Measurements from ENCODE around the gene CX3CL1. TPM values are rescaled to one million over a fixed set of nuclear protein-coding genes. Genes with fewer than 3 reads are reported as not detected.

CX3CL1 gene
- total RNA-seq, 1 experiment from 2014 or later = 2.1 TPM

DNA sequence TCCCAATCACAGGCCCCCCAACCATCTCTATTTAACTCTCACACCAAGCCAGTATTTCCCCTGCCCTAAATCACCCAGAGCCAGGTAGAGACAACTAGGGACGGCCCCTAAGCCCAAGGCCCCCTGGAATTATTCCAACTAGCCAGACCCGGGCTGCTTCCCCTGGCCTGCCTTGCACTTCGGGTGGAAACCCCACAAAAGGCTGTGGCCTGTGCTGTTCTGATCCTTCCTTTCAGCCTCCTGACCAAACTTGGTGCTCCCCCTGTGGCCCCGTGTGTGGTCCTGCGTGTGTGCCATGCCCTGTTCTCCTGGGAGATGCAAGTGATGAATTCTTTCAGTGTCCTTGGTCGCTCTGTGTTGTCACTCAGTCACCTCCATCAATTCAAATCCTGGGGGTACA, 47.2 kb downstream of the CX3CL1 start:
- Histone ChIP-seq H3K36me3 (replicated peaks; ENCODE audit: control insufficient read depth, insufficient read depth, low read length) (no peaks in the 10 kb centered on the region), H3K4me3 (ENCODE audit: insufficient read depth, low read depth, low read length) (no peak overlapping the region), H3K27me3 (ENCODE audit: control insufficient read depth, insufficient read depth, low read length) (no peaks in the 10 kb centered on the region)
- DNase-seq = peak; percentile 22

DNA sequence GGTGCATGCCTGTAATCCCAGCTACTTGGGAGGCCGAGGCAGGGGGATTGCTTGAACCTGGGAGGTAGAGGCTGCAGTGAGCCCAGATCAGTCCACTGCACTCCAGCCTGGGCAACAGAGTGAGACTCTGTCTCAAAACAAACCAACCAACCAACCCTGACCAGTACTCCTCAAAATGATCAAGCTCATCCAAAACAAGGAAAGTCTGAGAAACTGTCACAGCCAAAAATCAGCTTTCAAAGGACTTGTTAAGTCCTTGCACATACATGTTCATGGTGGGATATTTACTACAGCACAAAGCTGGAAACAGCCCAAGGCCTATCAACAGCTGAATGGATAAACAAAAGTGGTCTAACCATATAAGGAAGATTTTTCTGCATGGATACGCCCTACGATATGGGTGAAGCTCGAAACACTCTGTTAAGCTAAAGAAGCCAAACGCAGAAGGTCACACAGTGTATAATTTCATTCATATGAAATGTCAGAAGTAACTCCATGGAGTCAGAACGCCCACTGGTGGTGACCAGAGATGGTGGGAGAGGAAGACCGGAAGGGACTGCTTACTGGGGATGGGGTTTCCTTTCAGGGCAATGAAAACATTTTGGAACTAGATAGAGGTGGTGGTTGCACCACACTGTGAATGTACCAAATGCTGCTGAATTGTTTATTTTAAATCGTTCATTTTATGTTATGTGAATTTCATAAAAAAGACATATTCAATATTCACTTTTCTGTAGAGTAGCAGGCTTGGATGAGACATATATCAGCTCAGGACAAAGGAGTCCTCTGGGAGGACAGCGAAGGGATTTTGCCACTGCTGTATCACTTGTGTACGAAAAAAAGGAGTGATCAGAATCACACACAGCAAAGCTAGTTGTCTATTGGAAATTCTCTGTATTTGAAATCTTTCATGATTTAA, 50.0 kb downstream of the CX3CL1 start:
- H3K27me3 ChIP-seq (ENCODE audit: control insufficient read depth, insufficient read depth, low read length) = no peaks in the 10 kb centered on the region
- H3K36me3 ChIP-seq (replicated peaks; ENCODE audit: control insufficient read depth, insufficient read depth, low read length) = no peaks in the 10 kb centered on the region
- H3K4me3 ChIP-seq (ENCODE audit: insufficient read depth, low read depth, low read length) = no peak overlapping the region
- DNase-seq = peak; percentile 71

DNA sequence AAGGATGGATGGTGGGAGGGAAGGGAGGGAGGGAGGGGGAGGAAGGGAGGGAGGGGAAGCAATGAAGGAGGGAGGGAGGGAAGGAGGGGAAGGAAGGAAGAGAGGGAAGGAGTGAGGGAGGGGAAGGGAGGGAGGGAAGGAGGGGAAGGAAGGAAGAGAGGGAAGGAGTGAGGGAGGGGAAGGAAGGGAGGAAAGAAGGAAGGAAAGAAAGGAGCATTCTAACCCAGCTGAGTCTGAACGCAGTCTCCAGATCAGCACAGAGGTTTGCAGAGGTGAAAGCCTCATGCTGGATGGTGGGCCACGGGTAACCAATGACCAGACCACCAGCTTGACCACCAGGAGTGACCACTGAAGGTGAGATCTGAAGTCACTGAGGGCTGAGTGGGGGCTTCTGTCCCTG, 50.9 kb downstream of the CX3CL1 start:
- DNase-seq = no peak
- H3K36me3 ChIP-seq (replicated peaks; ENCODE audit: control insufficient read depth, insufficient read depth, low read length) = no peaks in the 10 kb centered on the region
- H3K27me3 ChIP-seq (ENCODE audit: control insufficient read depth, insufficient read depth, low read length) = no peaks in the 10 kb centered on the region
- H3K4me3 ChIP-seq (ENCODE audit: insufficient read depth, low read depth, low read length) = no peak overlapping the region

DNA sequence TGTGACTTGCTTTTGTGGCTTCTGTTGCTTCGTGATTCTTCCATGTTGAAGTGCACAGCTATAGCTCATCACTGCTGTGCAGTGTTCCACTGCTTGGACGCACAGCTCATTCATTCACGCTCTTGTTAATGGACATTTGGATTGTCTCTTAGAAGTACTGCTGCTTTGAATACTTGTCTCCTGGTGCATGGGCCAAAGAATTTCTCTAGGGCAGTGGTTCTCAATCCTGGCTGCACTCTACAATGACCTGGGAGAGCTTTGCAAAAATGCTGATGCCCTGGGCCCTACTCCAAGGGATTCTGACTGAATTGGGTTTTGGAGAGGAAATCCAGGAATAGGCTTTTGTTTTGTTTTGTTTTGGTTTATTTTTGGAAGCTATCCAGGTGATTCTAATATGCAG, 52.3 kb downstream of the CX3CL1 start:
- H3K4me3 ChIP-seq (ENCODE audit: insufficient read depth, low read depth, low read length) = no peak overlapping the region
- peaks cover 3% of the 10 kb centered on the region for H3K36me3 ChIP-seq (replicated peaks; ENCODE audit: control insufficient read depth, insufficient read depth, low read length)
- DNase-seq = no peak
- H3K27me3 ChIP-seq (ENCODE audit: control insufficient read depth, insufficient read depth, low read length) = no peaks in the 10 kb centered on the region

DNA sequence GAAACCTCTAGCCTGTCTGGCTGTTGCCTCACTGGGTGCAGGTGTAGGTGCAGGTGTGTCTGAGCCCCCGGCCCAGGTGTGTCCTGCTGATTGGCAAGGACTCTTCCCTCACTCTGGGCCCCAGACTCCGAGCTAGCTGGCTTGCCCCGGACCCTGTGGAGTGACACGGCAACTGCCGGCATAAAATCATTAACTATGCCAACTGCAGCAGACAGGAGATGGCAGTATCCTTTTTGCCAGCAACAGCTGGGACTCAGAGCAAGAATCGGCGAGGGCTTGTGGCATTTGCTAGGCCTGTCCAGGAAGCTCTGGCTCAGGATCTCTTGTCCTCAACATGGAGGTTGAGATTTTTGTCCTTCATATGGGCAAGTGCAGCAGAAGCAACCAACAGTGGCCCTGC, 54.1 kb downstream of the CX3CL1 start:
- H3K27me3 ChIP-seq (ENCODE audit: control insufficient read depth, insufficient read depth, low read length) = no peaks in the 10 kb centered on the region
- DNase-seq = no peak
- peaks cover 15% of the 10 kb centered on the region for H3K36me3 ChIP-seq (replicated peaks; ENCODE audit: control insufficient read depth, insufficient read depth, low read length)
- H3K4me3 ChIP-seq (ENCODE audit: insufficient read depth, low read depth, low read length) = no peak overlapping the region

DNA sequence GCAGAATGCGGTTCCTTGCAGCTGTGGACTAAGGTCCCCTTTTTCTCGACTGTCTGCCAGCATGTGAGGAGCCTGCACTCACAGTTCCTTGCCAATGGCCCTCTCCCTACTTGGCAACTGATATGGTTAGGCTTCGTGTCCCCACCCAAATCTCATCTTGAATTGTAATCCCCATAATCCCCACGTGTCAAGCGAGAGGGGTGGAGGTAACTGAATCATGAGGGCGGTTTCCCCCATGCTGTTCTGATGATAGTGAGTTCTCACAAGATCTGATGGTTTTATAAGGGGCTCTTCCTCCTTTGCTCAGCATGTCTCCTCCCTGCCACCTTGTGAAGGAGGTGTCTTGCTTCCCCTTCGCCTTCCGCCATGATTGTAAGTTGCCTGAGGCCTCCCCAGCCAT, 55.0 kb downstream of the CX3CL1 start:
- no peak for DNase-seq
- Histone ChIP-seq H3K36me3 (replicated peaks; ENCODE audit: control insufficient read depth, insufficient read depth, low read length) (peaks cover 20% of the 10 kb centered on the region), H3K27me3 (ENCODE audit: control insufficient read depth, insufficient read depth, low read length) (no peaks in the 10 kb centered on the region), H3K4me3 (ENCODE audit: insufficient read depth, low read depth, low read length) (no peak overlapping the region)

DNA sequence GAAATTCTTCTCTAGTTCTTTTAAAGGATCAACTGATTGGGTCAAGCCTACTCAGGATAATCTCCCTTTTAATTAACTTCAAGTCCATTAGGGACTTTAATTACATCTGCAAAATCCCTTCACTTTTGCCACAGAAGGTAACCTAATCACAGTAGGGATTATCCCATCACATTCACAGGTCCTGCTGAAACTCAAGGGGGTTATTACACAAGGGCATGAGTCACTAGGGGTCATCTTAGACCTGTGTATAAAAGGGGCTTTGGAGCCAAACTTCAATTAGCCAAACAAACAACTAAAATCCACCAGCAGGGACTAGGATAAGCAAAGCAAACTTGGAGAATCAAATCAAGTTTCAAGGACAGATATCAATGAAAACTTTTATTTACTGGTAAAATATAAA, 55.5 kb downstream of the CX3CL1 start:
- DNase-seq = no peak
- no peak overlapping the region for H3K4me3 ChIP-seq (ENCODE audit: insufficient read depth, low read depth, low read length)
- peaks cover 23% of the 10 kb centered on the region for H3K36me3 ChIP-seq (replicated peaks; ENCODE audit: control insufficient read depth, insufficient read depth, low read length)
- no peaks in the 10 kb centered on the region for H3K27me3 ChIP-seq (ENCODE audit: control insufficient read depth, insufficient read depth, low read length)

DNA sequence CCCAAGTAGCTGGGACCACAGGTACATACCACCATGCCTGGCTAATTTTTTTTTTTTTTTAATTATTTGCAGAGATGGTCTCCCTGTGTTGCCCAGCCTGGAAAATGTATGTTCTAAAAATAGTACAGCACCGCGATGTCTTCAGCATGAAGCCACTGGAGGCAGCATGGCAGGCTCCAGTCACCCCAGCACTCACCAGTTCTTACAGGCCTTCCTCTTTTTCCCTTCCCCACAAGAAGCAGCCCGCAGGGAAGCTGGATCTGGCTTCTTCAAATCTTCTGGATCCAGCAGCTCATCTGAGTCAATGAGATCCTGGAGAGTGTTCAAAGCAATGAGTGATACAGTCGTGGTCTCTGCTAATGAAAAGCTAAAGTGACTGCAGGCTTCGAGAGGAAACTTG, 58.7 kb downstream of the CX3CL1 start:
- no peak overlapping the region for H3K4me3 ChIP-seq (ENCODE audit: insufficient read depth, low read depth, low read length)
- DNase-seq = no peak
- no peaks in the 10 kb centered on the region for H3K27me3 ChIP-seq (ENCODE audit: control insufficient read depth, insufficient read depth, low read length)
- peaks cover 33% of the 10 kb centered on the region for H3K36me3 ChIP-seq (replicated peaks; ENCODE audit: control insufficient read depth, insufficient read depth, low read length)

DNA sequence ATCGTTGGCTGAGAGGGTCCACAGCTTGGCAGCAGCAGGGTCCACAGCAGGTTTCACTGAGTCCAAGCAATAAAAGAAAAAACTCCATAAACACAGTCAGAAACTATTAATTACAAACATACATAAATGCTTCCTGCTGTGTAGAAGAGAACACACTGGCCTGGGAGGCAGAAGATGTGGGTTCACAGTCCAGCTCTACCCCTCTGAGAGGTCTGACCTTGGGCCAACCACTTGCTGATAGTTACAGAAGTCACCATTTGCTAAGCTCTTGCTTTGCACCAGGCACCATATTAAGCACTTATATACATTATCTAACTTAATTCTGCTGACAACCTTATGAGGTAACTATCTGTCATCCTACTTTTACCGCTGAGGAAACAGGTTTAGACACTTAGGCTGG, 60.2 kb downstream of the CX3CL1 start:
- Histone ChIP-seq H3K36me3 (replicated peaks; ENCODE audit: control insufficient read depth, insufficient read depth, low read length) (peaks cover 34% of the 10 kb centered on the region), H3K27me3 (ENCODE audit: control insufficient read depth, insufficient read depth, low read length) (no peaks in the 10 kb centered on the region), H3K4me3 (ENCODE audit: insufficient read depth, low read depth, low read length) (no peak overlapping the region)
- DNase-seq = no peak

DNA sequence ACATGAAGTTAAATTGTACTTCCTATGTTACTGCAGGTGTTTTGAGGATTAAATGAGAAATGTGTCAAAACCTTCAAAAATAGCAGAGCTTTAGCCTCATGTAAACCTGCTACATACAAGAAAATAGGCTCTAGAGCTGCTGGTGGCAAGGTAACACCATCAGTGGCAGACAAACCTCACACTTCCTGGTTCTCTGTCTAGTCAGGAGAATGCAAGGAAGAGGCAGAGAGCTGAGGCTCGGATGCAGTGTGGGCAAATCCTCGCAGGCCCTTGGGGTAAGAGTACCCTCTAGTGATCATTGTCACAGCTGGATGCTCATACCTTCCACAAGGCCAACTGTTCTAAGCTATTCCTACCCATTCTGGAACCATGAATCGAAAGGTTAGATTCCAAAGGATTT, 60.7 kb downstream of the CX3CL1 start:
- Histone ChIP-seq H3K4me3 (ENCODE audit: insufficient read depth, low read depth, low read length) (no peak overlapping the region), H3K36me3 (replicated peaks; ENCODE audit: control insufficient read depth, insufficient read depth, low read length) (peaks cover 34% of the 10 kb centered on the region), H3K27me3 (ENCODE audit: control insufficient read depth, insufficient read depth, low read length) (no peaks in the 10 kb centered on the region)
- no peak for DNase-seq

DNA sequence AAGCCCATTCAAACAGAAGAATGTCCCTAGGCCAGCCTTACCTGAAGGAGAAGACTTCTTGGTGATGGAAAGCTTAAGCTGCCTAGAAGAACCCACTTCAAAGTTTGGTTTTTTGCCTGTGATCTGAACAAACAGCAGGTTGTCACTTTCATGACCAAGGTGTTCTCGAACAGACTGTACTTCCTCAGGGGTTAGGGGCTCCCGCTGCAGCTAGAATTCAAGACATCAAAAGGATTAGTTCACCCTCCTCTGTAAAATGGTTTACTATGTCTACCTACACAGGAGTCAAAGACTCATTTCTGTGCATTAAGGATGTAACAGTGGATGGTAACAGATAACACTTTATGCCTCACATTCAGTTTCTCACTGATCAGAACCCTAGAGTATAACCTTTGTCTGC, 61.7 kb downstream of the CX3CL1 start:
- H3K36me3 ChIP-seq (replicated peaks; ENCODE audit: control insufficient read depth, insufficient read depth, low read length) = peaks cover 35% of the 10 kb centered on the region
- DNase-seq = no peak
- no peaks in the 10 kb centered on the region for H3K27me3 ChIP-seq (ENCODE audit: control insufficient read depth, insufficient read depth, low read length)
- no peak overlapping the region for H3K4me3 ChIP-seq (ENCODE audit: insufficient read depth, low read depth, low read length)

Other genes starting within 250 kb of the CX3CL1 start
- gene PSME3IP1, start 186.5 kb upstream of the CX3CL1 start, total RNA-seq (2014; rRNA removed; shearing (Covaris generic)) = 60.9 and 63.3 TPM in 2 replicates
- gene RSPRY1, start 186.2 kb upstream of the CX3CL1 start, total RNA-seq (2014; rRNA removed; shearing (Covaris generic)) = 31.0 and 49.8 TPM in 2 replicates
- gene ARL2BP, start 127.2 kb upstream of the CX3CL1 start, total RNA-seq (2014; rRNA removed; shearing (Covaris generic)) = 27.7 and 28.3 TPM in 2 replicates
- 1.6 and 3.0 TPM in 2 replicates for gene PLLP, start 87.8 kb upstream of the CX3CL1 start, total RNA-seq (2014; rRNA removed; shearing (Covaris generic))
- gene CCL22, start 13.7 kb upstream of the CX3CL1 start, total RNA-seq (2014; rRNA removed; shearing (Covaris generic)) = not detected in 2 replicates
- not detected in 2 replicates for gene CCL17, start 32.3 kb downstream of the CX3CL1 start, total RNA-seq (2014; rRNA removed; shearing (Covaris generic))
- gene CIAPIN1, start 74.9 kb downstream of the CX3CL1 start, total RNA-seq (2014; rRNA removed; shearing (Covaris generic)) = 114 and 134 TPM in 2 replicates
- gene COQ9, start 75.0 kb downstream of the CX3CL1 start, total RNA-seq (2014; rRNA removed; shearing (Covaris generic)) = 43.3 and 59.6 TPM in 2 replicates
- 178 and 189 TPM in 2 replicates for gene POLR2C, start 90.2 kb downstream of the CX3CL1 start, total RNA-seq (2014; rRNA removed; shearing (Covaris generic))
- gene DOK4, start 114.0 kb downstream of the CX3CL1 start, total RNA-seq (2014; rRNA removed; shearing (Covaris generic)) = 15.3 and 15.7 TPM in 2 replicates
- 9.3 and 10.4 TPM in 2 replicates for gene CCDC102A, start 164.1 kb downstream of the CX3CL1 start, total RNA-seq (2014; rRNA removed; shearing (Covaris generic))
- gene ADGRG5, start 170.2 kb downstream of the CX3CL1 start, total RNA-seq (2014; rRNA removed; shearing (Covaris generic)) = 6.2 and 6.4 TPM in 2 replicates

Measured in H7 (cell line).